Endothelial cell (in vitro differentiated cells): ENCODE measurements around the gene PACRG. TPM values are rescaled to one million over a fixed set of nuclear protein-coding genes. Genes with fewer than 3 reads are reported as not detected.

Experiments used
- DNase-seq: peaks from one replicate; pipeline ENCODE4 v3.0.0; 2021; ENCODE audit warnings: low spot score
- H3K27ac Mint-ChIP-seq: one replicate; pipeline ENCODE4 v1.8.0; 2021; ENCODE audit warnings: mixed read lengths, inconsistent platforms; ENCODE audit not compliant: unreplicated experiment
- H3K27me3 Mint-ChIP-seq: one replicate; pipeline ENCODE4 v1.8.0; 2021; ENCODE audit warnings: mild to moderate bottlenecking, moderate library complexity, mixed read lengths, inconsistent platforms; ENCODE audit not compliant: unreplicated experiment
- H3K36me3 Mint-ChIP-seq: one replicate; pipeline ENCODE4 v1.8.0; 2021; ENCODE audit warnings: mild to moderate bottlenecking, low read depth, mixed read lengths, inconsistent platforms; ENCODE audit not compliant: unreplicated experiment
- H3K4me1 Mint-ChIP-seq: one replicate; pipeline ENCODE4 v1.8.0; 2021; ENCODE audit warnings: mild to moderate bottlenecking, mixed read lengths, inconsistent platforms; ENCODE audit not compliant: unreplicated experiment
- H3K4me3 Mint-ChIP-seq: one replicate; pipeline ENCODE4 v1.8.0; 2021; ENCODE audit warnings: mild to moderate bottlenecking, mixed read lengths, inconsistent platforms; ENCODE audit not compliant: unreplicated experiment
- H3K9me3 Mint-ChIP-seq: one replicate; pipeline ENCODE4 v1.8.0; 2021; ENCODE audit warnings: mixed read lengths, inconsistent platforms; ENCODE audit not compliant: unreplicated experiment
- CTCF ChIP-seq: fragments of 200-600 bp; sonication (generic); IDR thresholded peaks from one replicate; pipeline ENCODE4 v1.5.0; 2021; ENCODE audit warnings: antibody characterized with exemption; ENCODE audit not compliant: unreplicated experiment
- total RNA-seq: library from RNA; stranded (reverse); fragmentation: NEBNext Ultra II Directional; extraction: Animal tissue kit (Norgen Biotek cat#: 25700); gene quantifications from one replicate; pipeline ENCODE4 v1.2.1, GENCODE V29; 2021; ENCODE audit not compliant: unreplicated experiment

The PACRG gene
- total RNA-seq, 1 donor from 2014 or later: 1.1 TPM

- H3K27me3 Mint-ChIP-seq: no peaks in the 10 kb centered on the region
- DNase-seq: no peak
- H3K4me3 Mint-ChIP-seq: no peak overlapping the region
- H3K4me1 Mint-ChIP-seq: peaks cover 8% of the 10 kb centered on the region
- no peak overlapping the region for H3K27ac Mint-ChIP-seq
- H3K9me3 Mint-ChIP-seq: no peaks in the 10 kb centered on the region
- H3K36me3 Mint-ChIP-seq: no peaks in the 10 kb centered on the region
- no peak for TF ChIP-seq CTCF
Measured at GRCh38 chr6:163310096-163310972, 582.6 kb downstream of the PACRG start.

- no peaks in the 10 kb centered on the region for H3K9me3 Mint-ChIP-seq
- no peak overlapping the region for H3K27ac Mint-ChIP-seq
- no peak for TF ChIP-seq CTCF
- H3K27me3 Mint-ChIP-seq: no peaks in the 10 kb centered on the region
- H3K36me3 Mint-ChIP-seq: no peaks in the 10 kb centered on the region
- H3K4me3 Mint-ChIP-seq: no peak overlapping the region
- DNase-seq: no peak
- peaks cover 8% of the 10 kb centered on the region for H3K4me1 Mint-ChIP-seq
Measured at GRCh38 chr6:163310973-163311383, 583.2 kb downstream of the PACRG start.

- no peak overlapping the region for H3K27ac Mint-ChIP-seq
- no peaks in the 10 kb centered on the region for H3K36me3 Mint-ChIP-seq
- no peak overlapping the region for H3K4me3 Mint-ChIP-seq
- no peak for DNase-seq
- H3K4me1 Mint-ChIP-seq: peaks cover 8% of the 10 kb centered on the region
- no peak for TF ChIP-seq CTCF
- H3K9me3 Mint-ChIP-seq: no peaks in the 10 kb centered on the region
- H3K27me3 Mint-ChIP-seq: no peaks in the 10 kb centered on the region
Measured at GRCh38 chr6:163311830-163312229, 584.1 kb downstream of the PACRG start.

GRCh38 chr6:163313566-163313965, 585.8 kb downstream of the PACRG start:
- H3K27ac Mint-ChIP-seq: no peak overlapping the region
- H3K9me3 Mint-ChIP-seq: no peaks in the 10 kb centered on the region
- no peak for TF ChIP-seq CTCF
- no peaks in the 10 kb centered on the region for H3K27me3 Mint-ChIP-seq
- no peak for DNase-seq
- H3K4me3 Mint-ChIP-seq: no peak overlapping the region
- H3K4me1 Mint-ChIP-seq: peaks cover 8% of the 10 kb centered on the region
- no peaks in the 10 kb centered on the region for H3K36me3 Mint-ChIP-seq

GRCh38 chr6:163313981-163314380, 586.2 kb downstream of the PACRG start:
- peaks cover 8% of the 10 kb centered on the region for H3K4me1 Mint-ChIP-seq

More at GRCh38 chr6:163313981-163314380, 586.2 kb downstream of the PACRG start:
- no peak overlapping the region for H3K27ac Mint-ChIP-seq
- no peaks in the 10 kb centered on the region for H3K27me3 Mint-ChIP-seq
- DNase-seq: no peak
- no peak overlapping the region for H3K4me3 Mint-ChIP-seq
- no peak for TF ChIP-seq CTCF
- no peaks in the 10 kb centered on the region for H3K9me3 Mint-ChIP-seq
- H3K36me3 Mint-ChIP-seq: no peaks in the 10 kb centered on the region
